IMR-90 (cell line): ENCODE measurements around the gene PRKCH. TPM values are rescaled to one million over a fixed set of nuclear protein-coding genes. Genes with fewer than 3 reads are reported as not detected.

Experiments used
- ATAC-seq: fragments of 200-7000 bp; cut with Tn5 transposase; 2 replicates; pipeline ENCODE4 v1.9.1; 2020; ENCODE audit warnings: low read depth, mild to moderate bottlenecking, moderate library complexity
- BruUV-seq: library from RNA; stranded (reverse); fragments of 400-500 nt; replicated peaks from 2 replicates; lab custom pipeline; 2021; lab: Mats Ljungman, UMichigan
- CTCF ChIA-PET: fragments of 300-600 bp; formaldehyde crosslinking; extraction: SDS; loops from one replicate; lab custom pipeline; 2021; ENCODE audit warnings: antibody characterized with exemption; lab: Yijun Ruan, JAX
- POLR2A ChIA-PET: fragments of 300-600 bp; sonication (Branson Sonifier 250); formaldehyde crosslinking; loops from one replicate; lab custom pipeline; 2022; ENCODE audit warnings: antibody characterized with exemption; ENCODE audit not compliant: unreplicated experiment; lab: Charles Lee
- DNase-seq: peaks from one replicate; pipeline ENCODE4 v3.0.0; 2013
- H2AFZ ChIP-seq: replicated peaks from 2 replicates; pipeline ENCODE3; 2013; ENCODE audit warnings: low read length, mild to moderate bottlenecking; ENCODE audit not compliant: poor library complexity
- H2AK5ac ChIP-seq: 2 replicates; pipeline ENCODE4 v1.6.1; 2013; ENCODE audit warnings: low read depth, low read length, inconsistent platforms
- H2AK9ac ChIP-seq: replicated peaks from 2 replicates; pipeline ENCODE3; 2013; ENCODE audit warnings: mild to moderate bottlenecking, low read depth, low read length, moderate library complexity; ENCODE audit not compliant: poor library complexity
- H2BK120ac ChIP-seq: 2 replicates; pipeline ENCODE4 v1.6.1; 2013; ENCODE audit warnings: low read depth, low read length, inconsistent platforms
- H2BK15ac ChIP-seq: 3 replicates; pipeline ENCODE4 v1.6.1; 2013; ENCODE audit warnings: low read depth, low read length, inconsistent platforms
- H2BK20ac ChIP-seq: 2 replicates; pipeline ENCODE4 v1.6.1; 2013; ENCODE audit warnings: low read depth, mild to moderate bottlenecking, inconsistent platforms, low read length, moderate library complexity
- H2BK5ac ChIP-seq: 2 replicates; pipeline ENCODE4 v1.6.1; 2013; ENCODE audit warnings: mild to moderate bottlenecking, low read depth, low read length, inconsistent platforms; ENCODE audit not compliant: poor library complexity, severe bottlenecking
- H3K14ac ChIP-seq: replicated peaks from 2 replicates; pipeline ENCODE4 v1.6.1; 2013; ENCODE audit warnings: low read depth, low read length, inconsistent platforms
- H3K18ac ChIP-seq: 2 replicates; pipeline ENCODE4 v1.6.1; 2013; ENCODE audit warnings: low read depth, low read length, control low read depth
- H3K23ac ChIP-seq: 2 replicates; pipeline ENCODE4 v1.6.1; 2013; ENCODE audit warnings: low read depth, low read length, inconsistent platforms
- H3K27ac ChIP-seq: 2 replicates; pipeline ENCODE4 v1.5.1; 2013; ENCODE audit warnings: mild to moderate bottlenecking, control low read depth, low read length; ENCODE audit not compliant: insufficient read depth
- H3K27me3 ChIP-seq: 2 replicates; pipeline ENCODE4 v1.6.1; 2013; ENCODE audit warnings: low read length; ENCODE audit not compliant: control insufficient read depth, insufficient read depth
- H3K36me3 ChIP-seq: 2 replicates; pipeline ENCODE4 v1.6.1; 2013; ENCODE audit warnings: low read length, mixed read lengths; ENCODE audit not compliant: control insufficient read depth, insufficient read depth
- H3K4ac ChIP-seq: 2 replicates; pipeline ENCODE4 v1.6.1; 2013; ENCODE audit warnings: low read depth, low read length, inconsistent platforms
- H3K4me1 ChIP-seq: 2 replicates; pipeline ENCODE4 v1.6.1; 2013; ENCODE audit warnings: low read length, mixed read lengths; ENCODE audit not compliant: control insufficient read depth, insufficient read depth
- H3K4me2 ChIP-seq: 2 replicates; pipeline ENCODE4 v1.6.1; 2013; ENCODE audit warnings: low read depth, mild to moderate bottlenecking, control low read depth, low read length, moderate library complexity
- H3K4me3 ChIP-seq: 2 replicates; pipeline ENCODE4 v1.5.1; 2013; ENCODE audit warnings: low read depth, mild to moderate bottlenecking, control low read depth, low read length, moderate library complexity; ENCODE audit not compliant: insufficient read depth
- H3K56ac ChIP-seq: 2 replicates; pipeline ENCODE4 v1.6.1; 2013; ENCODE audit warnings: low read length, inconsistent platforms; ENCODE audit not compliant: insufficient read depth; ENCODE audit errors: extremely low read depth
- H3K79me1 ChIP-seq, 2 experiments: 2 replicates each; pipeline ENCODE4 v1.6.1; 2013; ENCODE audit warnings: low read length in 2 of 2, inconsistent platforms in 1 of 2, low read depth in 1 of 2
- H3K9ac ChIP-seq: 2 replicates; pipeline ENCODE4 v1.6.1; 2013; ENCODE audit warnings: low read depth, low read length, control low read depth
- H3K9me1 ChIP-seq: 2 replicates; pipeline ENCODE4 v1.6.1; 2013; ENCODE audit warnings: low read length, inconsistent platforms; ENCODE audit not compliant: insufficient read depth
- H3K9me3 ChIP-seq: 2 replicates; pipeline ENCODE4 v1.6.1; 2013; ENCODE audit warnings: low read length; ENCODE audit not compliant: control insufficient read depth, insufficient read depth
- H4K20me1 ChIP-seq: 2 replicates; pipeline ENCODE4 v1.6.1; 2013; ENCODE audit warnings: low read length, inconsistent platforms; ENCODE audit not compliant: insufficient read depth
- H4K5ac ChIP-seq: 2 replicates; pipeline ENCODE4 v1.6.1; 2013; ENCODE audit warnings: mild to moderate bottlenecking, low read depth, low read length, control low read depth
- H4K8ac ChIP-seq, 2 experiments: 2 replicates each; pipeline ENCODE4 v1.6.1; 2013; ENCODE audit warnings: low read depth in 2 of 2, low read length in 2 of 2, control low read depth in 1 of 2, inconsistent platforms in 1 of 2
- H4K91ac ChIP-seq: 2 replicates; pipeline ENCODE4 v1.6.1; 2013; ENCODE audit warnings: low read depth, low read length, inconsistent platforms; ENCODE audit not compliant: insufficient read depth
- BHLHE40 ChIP-seq: fragments of 150-350 bp; IDR thresholded peaks from 2 replicates; pipeline ENCODE4 v1.6.1; 2016; ENCODE audit warnings: mild to moderate bottlenecking, low read depth, low read length
- CEBPB ChIP-seq: IDR thresholded peaks from 2 replicates; pipeline ENCODE4 v1.6.1; 2012; ENCODE audit warnings: low read depth, low read length, improper control_type of control experiment
- MXI1 ChIP-seq: IDR thresholded peaks from 2 replicates; pipeline ENCODE4 v1.6.1; 2012; ENCODE audit warnings: low read depth, mild to moderate bottlenecking, low read length, moderate library complexity, borderline replicate concordance
- POLR2A ChIP-seq: IDR thresholded peaks from 2 replicates; pipeline ENCODE4 v1.6.1; 2012; ENCODE audit warnings: mild to moderate bottlenecking, low read depth, low read length
- RCOR1 ChIP-seq: IDR thresholded peaks from 2 replicates; pipeline ENCODE4 v1.6.1; 2012; ENCODE audit warnings: mild to moderate bottlenecking, low read length, improper control_type of control experiment; ENCODE audit not compliant: insufficient replicate concordance
- RFX5 ChIP-seq: IDR thresholded peaks from 2 replicates; pipeline ENCODE4 v1.8.0; 2012; ENCODE audit warnings: low read depth, mild to moderate bottlenecking, low read length, moderate library complexity
- SMC3 ChIP-seq: fragments of 150-350 bp; IDR thresholded peaks from 2 replicates; pipeline ENCODE4 v1.6.1; 2016; ENCODE audit warnings: low read depth, mild to moderate bottlenecking, antibody characterized with exemption, low read length, moderate library complexity
- WGBS, 2 experiments: methylation state at CpG; one replicate each; pipeline versions ENCODE4 v1.1.5 to v1.1.7; 2013; ENCODE audit warnings: missing lambda C conversion rate in 2 of 2; ENCODE audit not compliant: insufficient read length in 1 of 2; ENCODE audit errors: extremely low coverage in 2 of 2; 5-methylcytosine and 5-hydroxymethylcytosine counted together
- dilution Hi-C: fragments of 300-500 bp; cut with HindIII; formaldehyde crosslinking; loops from one replicate; pipeline ENCODE4 v1.14.3; 2018; ENCODE audit warnings: low sequenced_read_pairs; ENCODE audit not compliant: unreplicated experiment
- in situ Hi-C: fragments of 300-500 bp; cut with MboI; formaldehyde crosslinking; loops from 3 replicates; pipeline ENCODE4 v1.14.3; 2019; ENCODE audit warnings: low sequenced_read_pairs, inconsistent platforms, mixed read lengths
- intact Hi-C: fragments of 100-400 bp; cut with micrococcal nuclease; formaldehyde crosslinking; loops from 2 replicates; pipeline ENCODE4 v1.10.0; 2022
- polyA plus RNA-seq, 3 experiments: library from polyadenylated mRNA; depleted of rRNA; stranded (reverse); fragments of >200 nt; gene quantifications; 2 replicates each; pipeline ENCODE4 v1.2.3, GENCODE V29; 2012; ENCODE audit warnings: low replicate concordance in 1 of 3
- total RNA-seq: library from RNA; depleted of rRNA; stranded (reverse); fragments of >200 nt; gene quantifications from 2 replicates; pipeline ENCODE4 v1.2.3, GENCODE V29; 2012

Gene PRKCH
- total and polyA plus RNA-seq, 2 of the 4 experiments (the other 2 are of a cell fraction) = 1.6 to 2.3 TPM

GRCh38 chr14:61555056-61555838 is 233.9 kb downstream of the PRKCH start:
- dilution Hi-C loops = no loop called here
- peak overlapping the region; percentile 81 for H2AK9ac ChIP-seq
- peak overlapping the region; percentile 35; the same call in 1 of the 2 replicates for H3K9ac ChIP-seq
- BruUV-seq = no TSS peak
- peak overlapping the region; percentile 97 for H2BK120ac ChIP-seq
- H2BK15ac ChIP-seq = peak overlapping the region; percentile 99
- H4K20me1 ChIP-seq = no peaks in the 10 kb centered on the region
- H3K9me3 ChIP-seq = no peaks in the 10 kb centered on the region
- intact Hi-C loops = loop anchor here (10.0 kb wide), 1 partner anchor 280 kb away; no protein-coding TSS in a partner anchor
- ATAC-seq (peak; percentile 28), DNase-seq (peak; percentile 75)
- peak overlapping the region; percentile 97 for H4K91ac ChIP-seq
- H3K27me3 ChIP-seq = no peaks in the 10 kb centered on the region
- peak overlapping the region; percentile 18 to 89 for H4K8ac ChIP-seq
- peak overlapping the region; percentile 79 for H2BK20ac ChIP-seq
- no peaks in the 10 kb centered on the region for H3K36me3 ChIP-seq
- H3K9me1 ChIP-seq = peaks cover 31% of the 10 kb centered on the region
- no CpG with 5 or more reads among the region's 6 CpGs for whole genome bisulfite sequencing, 2 experiments
- H3K18ac ChIP-seq = peak overlapping the region; percentile 94
- H3K14ac ChIP-seq = peak overlapping the region; percentile 89
- peak overlapping the region; percentile 93 for H3K27ac ChIP-seq
- peak overlapping the region; percentile 96 for H3K4ac ChIP-seq
- peaks cover 37% of the 10 kb centered on the region for H3K4me1 ChIP-seq
- POLR2A ChIA-PET = no interaction called here
- H2AFZ ChIP-seq = peak overlapping the region; percentile 47
- TF ChIP-seq MXI1 (no peak), BHLHE40 (peak; percentile 15; the same call in 1 of the 2 replicates), SMC3 (no peak), CEBPB (peak; percentile 56), POLR2A (peak; percentile 42; the same call in 1 of the 2 replicates), RCOR1 (peak; percentile 13), RFX5 (no peak)
- in situ Hi-C loops = loop anchor here (25.0 kb wide), 1 partner anchor 918 kb away; the partner anchor contains the start of gene SIX1
- H3K23ac ChIP-seq = peak overlapping the region; percentile 82
- H4K5ac ChIP-seq = peak overlapping the region; percentile 96
- H3K56ac ChIP-seq = 0 out of 2 replicates have a peak overlapping the region, but pooled peaks have one; percentile 36
- peaks cover 9 to 46% of the 10 kb centered on the region in 2 experiments for H3K79me1 ChIP-seq
- H3K4me3 ChIP-seq = no peak overlapping the region
- H3K4me2 ChIP-seq = peak overlapping the region; percentile 23; the same call in 1 of the 2 replicates
- CTCF ChIA-PET = no interaction called here
- H2BK5ac ChIP-seq = peak overlapping the region; percentile 98
- peak overlapping the region; percentile 99 for H2AK5ac ChIP-seq
